Keratinocyte (primary cell): ENCODE measurements around the gene STX18. TPM values are rescaled to one million over a fixed set of nuclear protein-coding genes. Genes with fewer than 3 reads are reported as not detected.

ENCODE experiments used
- DNase-seq: peaks from one replicate; pipeline ENCODE4 v3.0.0-alpha.2; 2011; ENCODE audit warnings: low read depth, missing footprints, low spot score
- FAIRE-seq: peaks from 2 replicates; lab custom pipeline; 2011; peaks lifted over from hg19 to GRCh38; lab: Jason Lieb, UNC
- H2AFZ ChIP-seq: 2 replicates; pipeline ENCODE4 v1.6.0; 2012; ENCODE audit warnings: low read length, control low read depth, inconsistent platforms; ENCODE audit not compliant: control insufficient read depth
- H3K27ac ChIP-seq: 2 replicates; pipeline ENCODE4 v1.5.1; 2011; ENCODE audit warnings: low read length; ENCODE audit not compliant: control insufficient read depth, insufficient read depth
- H3K27me3 ChIP-seq: 3 replicates; pipeline ENCODE4 v1.6.0; 2011; ENCODE audit warnings: low read length; ENCODE audit not compliant: control insufficient read depth, insufficient read depth; ENCODE audit errors: extremely low read depth
- H3K36me3 ChIP-seq, 2 experiments: 2 replicates in 1 of 2; 3 replicates in 1 of 2; pipeline ENCODE4 v1.5.1; 2011; ENCODE audit warnings: low read length in 2 of 2, mild to moderate bottlenecking in 1 of 2; ENCODE audit not compliant: control insufficient read depth in 2 of 2, insufficient read depth in 2 of 2; ENCODE audit errors: extremely low read depth in 1 of 2
- H3K4me1 ChIP-seq: 3 replicates; pipeline ENCODE4 v1.5.1; 2011; ENCODE audit warnings: low read length; ENCODE audit not compliant: control insufficient read depth, insufficient read depth; ENCODE audit errors: extremely low read depth
- H3K4me2 ChIP-seq: 3 replicates; pipeline ENCODE4 v1.6.0; 2011; ENCODE audit warnings: low read depth, low read length; ENCODE audit not compliant: control insufficient read depth, insufficient read depth; ENCODE audit errors: extremely low read depth
- H3K4me3 ChIP-seq, 3 experiments: fragments of 200-600 bp in 1 of 3; sonication (generic) in 1 of 3; 2 replicates in 2 of 3; 3 replicates in 1 of 3; pipeline ENCODE4 v1.5.1; 2011 to 2016; ENCODE audit warnings: low read length in 3 of 3, mild to moderate bottlenecking in 3 of 3, control low read depth in 2 of 3, inconsistent platforms in 1 of 3, low read depth in 1 of 3, mixed read lengths in 1 of 3, mixed run types in 1 of 3, moderate library complexity in 1 of 3; ENCODE audit not compliant: control insufficient read depth in 2 of 3, insufficient read depth in 2 of 3; ENCODE audit errors: extremely low read depth in 1 of 3
- H3K79me2 ChIP-seq: 2 replicates; pipeline ENCODE4 v1.6.0; 2012; ENCODE audit warnings: low read length; ENCODE audit not compliant: control insufficient read depth, insufficient read depth
- H3K9ac ChIP-seq: 3 replicates; pipeline ENCODE4 v1.6.0; 2011; ENCODE audit warnings: low read length; ENCODE audit not compliant: control insufficient read depth, insufficient read depth; ENCODE audit errors: extremely low read depth
- H3K9me1 ChIP-seq: 3 replicates; pipeline ENCODE4 v1.6.0; 2011; ENCODE audit warnings: low read length; ENCODE audit not compliant: control insufficient read depth, insufficient read depth; ENCODE audit errors: extremely low read depth
- H3K9me3 ChIP-seq: 2 replicates; pipeline ENCODE4 v1.5.1; 2012; ENCODE audit warnings: low read depth, low read length; ENCODE audit not compliant: control insufficient read depth
- H4K20me1 ChIP-seq: 3 replicates; pipeline ENCODE4 v1.6.0; 2011; ENCODE audit warnings: low read length; ENCODE audit not compliant: control insufficient read depth, insufficient read depth; ENCODE audit errors: extremely low read depth
- EZH2 ChIP-seq: IDR thresholded peaks from one replicate; pipeline ENCODE4 v1.6.1; 2012; ENCODE audit warnings: inconsistent platforms, mild to moderate bottlenecking, low read length, moderate library complexity
- dilution Hi-C: fragments of 300-500 bp; cut with MboI; formaldehyde crosslinking; loops from one replicate; pipeline ENCODE4 v1.7.0; 2020; ENCODE audit warnings: low sequenced_read_pairs; ENCODE audit not compliant: extremely low pct_ligation_motif_present
- polyA plus RNA-seq, 5 experiments: library from polyadenylated mRNA; depleted of rRNA in 3 of 5; stranded (reverse) in 3 of 5; stranded (forward) in 1 of 5; unstranded in 1 of 5; fragments of >200 nt; gene quantifications; 1 replicate in 1 of 5; 2 replicates in 3 of 5; 3 replicates in 1 of 5; pipeline versions ENCODE4 v1.2.1 to v1.2.3, GENCODE V29; 2011 to 2012; ENCODE audit warnings: missing spikeins in 2 of 5, low read depth in 1 of 5, low replicate concordance in 1 of 5
- TF ChIP-seq, protein P1 (sequence below), 3 experiments: IDR thresholded peaks in 1 of 3; conservative IDR thresholded peaks in 1 of 3; optimal IDR thresholded peaks in 1 of 3; 2 replicates in 2 of 3; 3 replicates in 1 of 3; pipeline versions ENCODE3 to v1.5.1; 2011; ENCODE audit warnings: low read length in 3 of 3, mild to moderate bottlenecking in 3 of 3, moderate library complexity in 2 of 3, control low read depth in 1 of 3, inconsistent platforms in 1 of 3; ENCODE audit not compliant: insufficient read depth in 2 of 3; ENCODE audit errors: extremely low read depth in 1 of 3

STX18 gene
- polyA plus RNA-seq, 1 donor (not counting 4 experiments of a cell fraction or from before 2014, with no cell fraction given), result 21.6 TPM

- FAIRE-seq (no peak), DNase-seq (no peak)
- Histone ChIP-seq H3K27me3 (no peaks in the 10 kb centered on the region), H3K4me3 (no peak overlapping the region), H3K9ac (no peak overlapping the region), H3K9me1 (peaks cover 6% of the 10 kb centered on the region), H3K79me2 (no peaks in the 10 kb centered on the region), H4K20me1 (peaks cover 5% of the 10 kb centered on the region), H3K27ac (no peak overlapping the region), H3K9me3 (no peaks in the 10 kb centered on the region), H3K36me3 (no peaks in the 10 kb centered on the region), H2AFZ (no peak overlapping the region), H3K4me2 (peak overlapping the region; percentile 41), H3K4me1 (peaks cover 6% of the 10 kb centered on the region)
- no peak for TF ChIP-seq EZH2
- TF ChIP-seq, protein P1, sequence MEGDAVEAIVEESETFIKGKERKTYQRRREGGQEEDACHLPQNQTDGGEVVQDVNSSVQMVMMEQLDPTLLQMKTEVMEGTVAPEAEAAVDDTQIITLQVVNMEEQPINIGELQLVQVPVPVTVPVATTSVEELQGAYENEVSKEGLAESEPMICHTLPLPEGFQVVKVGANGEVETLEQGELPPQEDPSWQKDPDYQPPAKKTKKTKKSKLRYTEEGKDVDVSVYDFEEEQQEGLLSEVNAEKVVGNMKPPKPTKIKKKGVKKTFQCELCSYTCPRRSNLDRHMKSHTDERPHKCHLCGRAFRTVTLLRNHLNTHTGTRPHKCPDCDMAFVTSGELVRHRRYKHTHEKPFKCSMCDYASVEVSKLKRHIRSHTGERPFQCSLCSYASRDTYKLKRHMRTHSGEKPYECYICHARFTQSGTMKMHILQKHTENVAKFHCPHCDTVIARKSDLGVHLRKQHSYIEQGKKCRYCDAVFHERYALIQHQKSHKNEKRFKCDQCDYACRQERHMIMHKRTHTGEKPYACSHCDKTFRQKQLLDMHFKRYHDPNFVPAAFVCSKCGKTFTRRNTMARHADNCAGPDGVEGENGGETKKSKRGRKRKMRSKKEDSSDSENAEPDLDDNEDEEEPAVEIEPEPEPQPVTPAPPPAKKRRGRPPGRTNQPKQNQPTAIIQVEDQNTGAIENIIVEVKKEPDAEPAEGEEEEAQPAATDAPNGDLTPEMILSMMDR (optimal IDR thresholded peaks at IDR 0.05 in 1 of 3, IDR thresholded peaks at IDR 0.05 in 1 of 3, conservative IDR thresholded peaks at IDR 0.05 in 1 of 3; ENCODE audit: extremely low read depth in 1 of 3, insufficient read depth in 2 of 3, low read length in 3 of 3), result no peak
- dilution Hi-C loops, result no loop called here
Measured at GRCh38 chr4:4477391-4477790, 64.5 kb downstream of the STX18 start.

DNA sequence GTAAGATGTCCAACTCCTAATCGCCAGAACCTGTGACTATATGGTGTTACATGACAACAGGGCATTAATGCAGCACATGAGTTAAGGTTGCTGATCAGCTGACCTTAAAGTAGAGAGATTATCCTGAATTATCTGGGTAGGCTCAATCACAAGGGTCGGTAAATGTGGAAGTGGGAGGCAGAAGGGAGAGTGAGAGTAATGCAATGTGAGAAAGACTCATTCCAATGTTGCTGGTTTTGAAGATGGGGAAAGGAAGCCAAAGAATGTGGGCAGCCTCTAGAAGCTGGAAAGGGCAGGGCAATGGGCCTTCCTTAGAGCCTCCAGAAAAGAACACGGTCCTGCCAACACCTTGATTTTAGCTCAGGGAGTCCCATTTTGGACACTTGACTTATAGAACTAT lies 67.4 kb downstream of the STX18 start:
- FAIRE-seq, result no peak
- peaks cover 6% of the 10 kb centered on the region for H3K4me1 ChIP-seq
- no peak overlapping the region for H2AFZ ChIP-seq
- H4K20me1 ChIP-seq, result peaks cover 5% of the 10 kb centered on the region
- no peak overlapping the region for H3K9ac ChIP-seq
- H3K9me3 ChIP-seq, result no peaks in the 10 kb centered on the region
- no peak overlapping the region for H3K4me2 ChIP-seq
- peaks cover 6% of the 10 kb centered on the region for H3K9me1 ChIP-seq
- no peak for DNase-seq
- no peaks in the 10 kb centered on the region for H3K79me2 ChIP-seq
- H3K4me3 ChIP-seq, result no peak overlapping the region
- dilution Hi-C loops, result no loop called here
- peaks cover 6 to 10% of the 10 kb centered on the region in 2 experiments for H3K36me3 ChIP-seq
- no peaks in the 10 kb centered on the region for H3K27me3 ChIP-seq
- no peak for TF ChIP-seq EZH2
- TF ChIP-seq, protein P1 (optimal IDR thresholded peaks at IDR 0.05 in 1 of 3, IDR thresholded peaks at IDR 0.05 in 1 of 3, conservative IDR thresholded peaks at IDR 0.05 in 1 of 3; ENCODE audit: extremely low read depth in 1 of 3, insufficient read depth in 2 of 3, low read length in 3 of 3), result no peak
- no peak overlapping the region for H3K27ac ChIP-seq
